Neural cell (in vitro differentiated cells): ENCODE measurements around the gene PARP11. TPM values are rescaled to one million over a fixed set of nuclear protein-coding genes. Genes with fewer than 3 reads are reported as not detected.

ENCODE experiments used
- H2AFZ ChIP-seq: fragments of 200-600, 300-800 bp; sonication (generic), shearing (Covaris generic); 2 replicates; pipeline ENCODE4 v1.6.0; 2014; ENCODE audit warnings: low read depth, mild to moderate bottlenecking, antibody characterized with exemption, low read length, moderate library complexity
- H3F3A ChIP-seq: fragments of 200-600 bp; shearing (Covaris generic); 2 replicates; pipeline ENCODE4 v1.6.1; 2016; ENCODE audit warnings: mild to moderate bottlenecking, moderate library complexity, mixed read lengths, antibody characterized with exemption, low read length; ENCODE audit not compliant: insufficient read depth, poor library complexity, severe bottlenecking
- H3K27ac ChIP-seq: fragments of 200-600, 300-800 bp; sonication (generic), shearing (Covaris generic); 2 replicates; pipeline ENCODE4 v1.5.1; 2014; ENCODE audit warnings: mild to moderate bottlenecking, low read length, moderate library complexity
- H3K27me3 ChIP-seq: fragments of 300-800, 200-600 bp; sonication (generic), shearing (Covaris generic); 2 replicates; pipeline ENCODE4 v1.6.0; 2014; ENCODE audit warnings: mild to moderate bottlenecking, low read depth, low read length, moderate library complexity; ENCODE audit not compliant: insufficient read depth
- H3K36me3 ChIP-seq: fragments of 300-800, 200-600 bp; sonication (generic), shearing (Covaris generic); 2 replicates; pipeline ENCODE4 v1.5.1; 2014; ENCODE audit warnings: mild to moderate bottlenecking, antibody characterized with exemption, low read length, moderate library complexity; ENCODE audit not compliant: insufficient read depth
- H3K4me2 ChIP-seq: fragments of 300-800, 200-600 bp; sonication (generic), shearing (Covaris generic); 2 replicates; pipeline ENCODE4 v1.6.0; 2014; ENCODE audit warnings: mild to moderate bottlenecking, low read length
- H3K4me3 ChIP-seq: fragments of 300-800, 200-600 bp; sonication (generic), shearing (Covaris generic); 2 replicates; pipeline ENCODE4 v1.5.1; 2014; ENCODE audit warnings: mild to moderate bottlenecking, low read length, moderate library complexity
- H3K79me2 ChIP-seq: fragments of 200-600 bp; shearing (Covaris generic); replicated peaks from 2 replicates; pipeline ENCODE4 v1.6.0; 2014; ENCODE audit warnings: mild to moderate bottlenecking, low read length, moderate library complexity; ENCODE audit not compliant: insufficient read depth
- H3K9ac ChIP-seq: fragments of 300-800, 200-600 bp; sonication (generic), shearing (Covaris generic); 2 replicates; pipeline ENCODE4 v1.6.1; 2016; ENCODE audit warnings: mild to moderate bottlenecking, low read length, mixed read lengths
- H3K9me2 ChIP-seq: fragments of 200-600 bp; shearing (Covaris generic); 2 replicates; pipeline ENCODE4 v1.6.1; 2016; ENCODE audit warnings: mild to moderate bottlenecking, low read length, mixed read lengths; ENCODE audit not compliant: insufficient read depth
- H3K9me3 ChIP-seq: fragments of 200-600, 300-800 bp; sonication (generic), shearing (Covaris generic); 2 replicates; pipeline ENCODE4 v1.6.1; 2016; ENCODE audit warnings: mild to moderate bottlenecking, mixed run types, low read length, moderate library complexity, mixed read lengths
- H4K20me1 ChIP-seq: fragments of 200-600 bp; shearing (Covaris generic); 2 replicates; pipeline ENCODE4 v1.6.1; 2016; ENCODE audit warnings: mild to moderate bottlenecking, mixed run types; ENCODE audit not compliant: insufficient read depth
- EP300 ChIP-seq: fragments of 450-650 bp; conservative IDR thresholded peaks from 2 replicates; pipeline ENCODE4 v1.6.1; 2014; ENCODE audit warnings: antibody characterized with exemption, mild to moderate bottlenecking, moderate library complexity; ENCODE audit not compliant: poor library complexity, severe bottlenecking
- EZH2 ChIP-seq: fragments of 200-600, 300-800 bp; shearing (Covaris generic), sonication (generic); IDR thresholded peaks from 2 replicates; pipeline ENCODE4 v1.6.1; 2014; ENCODE audit warnings: antibody characterized with exemption, low read length, borderline replicate concordance, mild to moderate bottlenecking; ENCODE audit not compliant: insufficient read depth, poor library complexity, severe bottlenecking
- MXI1 ChIP-seq: fragments of 450-650 bp; conservative IDR thresholded peaks from 2 replicates; pipeline ENCODE4 v1.6.1; 2014; ENCODE audit warnings: antibody characterized with exemption, mild to moderate bottlenecking; ENCODE audit not compliant: poor library complexity, severe bottlenecking
- POLR2AphosphoS5 ChIP-seq: IDR thresholded peaks from 2 replicates; pipeline ENCODE4 v1.6.1; 2012
- RAD21 ChIP-seq: fragments of 450-650 bp; conservative IDR thresholded peaks from 2 replicates; pipeline ENCODE4 v1.6.1; 2014; ENCODE audit warnings: antibody characterized with exemption, mild to moderate bottlenecking, moderate library complexity
- SMC3 ChIP-seq: fragments of 450-650 bp; conservative IDR thresholded peaks from 2 replicates; pipeline ENCODE4 v1.6.1; 2014; ENCODE audit warnings: antibody characterized with exemption, mild to moderate bottlenecking, moderate library complexity; ENCODE audit not compliant: poor library complexity
- TAF1 ChIP-seq: IDR thresholded peaks from 2 replicates; pipeline ENCODE4 v1.6.1; 2012; ENCODE audit warnings: low read depth
- polyA plus RNA-seq: library from polyadenylated mRNA; depleted of rRNA; stranded (reverse); fragments of >200 nt; gene quantifications from 2 replicates; pipeline ENCODE4 v1.2.3, GENCODE V29; 2014
- TF ChIP-seq, protein P1 (sequence below): fragments of 450-650 bp; IDR thresholded peaks from 2 replicates; pipeline ENCODE4 v1.5.1; 2014; ENCODE audit warnings: antibody characterized with exemption, mild to moderate bottlenecking, moderate library complexity; ENCODE audit not compliant: poor library complexity, severe bottlenecking
- TF ChIP-seq, protein P2 (sequence below): IDR thresholded peaks from 2 replicates; pipeline ENCODE4 v1.6.1; 2012; ENCODE audit warnings: borderline replicate concordance

Gene PARP11
- polyA plus RNA-seq, 1 donor from 2014 or later: 20.3 TPM

- H3K9me3 ChIP-seq: no peaks in the 10 kb centered on the region
- H3K27ac ChIP-seq: no peak overlapping the region
- H4K20me1 ChIP-seq: no peaks in the 10 kb centered on the region
- no peak overlapping the region for H3K4me3 ChIP-seq
- no peak overlapping the region for H2AFZ ChIP-seq
- no peaks in the 10 kb centered on the region for H3K27me3 ChIP-seq
- TF ChIP-seq TAF1: no peak
- TF ChIP-seq RAD21: no peak
- no peak for TF ChIP-seq MXI1
- TF ChIP-seq, protein P1, sequence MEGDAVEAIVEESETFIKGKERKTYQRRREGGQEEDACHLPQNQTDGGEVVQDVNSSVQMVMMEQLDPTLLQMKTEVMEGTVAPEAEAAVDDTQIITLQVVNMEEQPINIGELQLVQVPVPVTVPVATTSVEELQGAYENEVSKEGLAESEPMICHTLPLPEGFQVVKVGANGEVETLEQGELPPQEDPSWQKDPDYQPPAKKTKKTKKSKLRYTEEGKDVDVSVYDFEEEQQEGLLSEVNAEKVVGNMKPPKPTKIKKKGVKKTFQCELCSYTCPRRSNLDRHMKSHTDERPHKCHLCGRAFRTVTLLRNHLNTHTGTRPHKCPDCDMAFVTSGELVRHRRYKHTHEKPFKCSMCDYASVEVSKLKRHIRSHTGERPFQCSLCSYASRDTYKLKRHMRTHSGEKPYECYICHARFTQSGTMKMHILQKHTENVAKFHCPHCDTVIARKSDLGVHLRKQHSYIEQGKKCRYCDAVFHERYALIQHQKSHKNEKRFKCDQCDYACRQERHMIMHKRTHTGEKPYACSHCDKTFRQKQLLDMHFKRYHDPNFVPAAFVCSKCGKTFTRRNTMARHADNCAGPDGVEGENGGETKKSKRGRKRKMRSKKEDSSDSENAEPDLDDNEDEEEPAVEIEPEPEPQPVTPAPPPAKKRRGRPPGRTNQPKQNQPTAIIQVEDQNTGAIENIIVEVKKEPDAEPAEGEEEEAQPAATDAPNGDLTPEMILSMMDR: no peak
- no peak for TF ChIP-seq EP300
- no peak for TF ChIP-seq EZH2
- TF ChIP-seq POLR2AphosphoS5: no peak
- TF ChIP-seq SMC3: no peak
- TF ChIP-seq, protein P2, sequence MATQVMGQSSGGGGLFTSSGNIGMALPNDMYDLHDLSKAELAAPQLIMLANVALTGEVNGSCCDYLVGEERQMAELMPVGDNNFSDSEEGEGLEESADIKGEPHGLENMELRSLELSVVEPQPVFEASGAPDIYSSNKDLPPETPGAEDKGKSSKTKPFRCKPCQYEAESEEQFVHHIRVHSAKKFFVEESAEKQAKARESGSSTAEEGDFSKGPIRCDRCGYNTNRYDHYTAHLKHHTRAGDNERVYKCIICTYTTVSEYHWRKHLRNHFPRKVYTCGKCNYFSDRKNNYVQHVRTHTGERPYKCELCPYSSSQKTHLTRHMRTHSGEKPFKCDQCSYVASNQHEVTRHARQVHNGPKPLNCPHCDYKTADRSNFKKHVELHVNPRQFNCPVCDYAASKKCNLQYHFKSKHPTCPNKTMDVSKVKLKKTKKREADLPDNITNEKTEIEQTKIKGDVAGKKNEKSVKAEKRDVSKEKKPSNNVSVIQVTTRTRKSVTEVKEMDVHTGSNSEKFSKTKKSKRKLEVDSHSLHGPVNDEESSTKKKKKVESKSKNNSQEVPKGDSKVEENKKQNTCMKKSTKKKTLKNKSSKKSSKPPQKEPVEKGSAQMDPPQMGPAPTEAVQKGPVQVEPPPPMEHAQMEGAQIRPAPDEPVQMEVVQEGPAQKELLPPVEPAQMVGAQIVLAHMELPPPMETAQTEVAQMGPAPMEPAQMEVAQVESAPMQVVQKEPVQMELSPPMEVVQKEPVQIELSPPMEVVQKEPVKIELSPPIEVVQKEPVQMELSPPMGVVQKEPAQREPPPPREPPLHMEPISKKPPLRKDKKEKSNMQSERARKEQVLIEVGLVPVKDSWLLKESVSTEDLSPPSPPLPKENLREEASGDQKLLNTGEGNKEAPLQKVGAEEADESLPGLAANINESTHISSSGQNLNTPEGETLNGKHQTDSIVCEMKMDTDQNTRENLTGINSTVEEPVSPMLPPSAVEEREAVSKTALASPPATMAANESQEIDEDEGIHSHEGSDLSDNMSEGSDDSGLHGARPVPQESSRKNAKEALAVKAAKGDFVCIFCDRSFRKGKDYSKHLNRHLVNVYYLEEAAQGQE: no peak
- no peaks in the 10 kb centered on the region for H3F3A ChIP-seq
- no peak overlapping the region for H3K4me2 ChIP-seq
- H3K36me3 ChIP-seq: no peaks in the 10 kb centered on the region
- H3K9me2 ChIP-seq: no peaks in the 10 kb centered on the region
- no peak overlapping the region for H3K9ac ChIP-seq
- H3K79me2 ChIP-seq: no peaks in the 10 kb centered on the region
Observed at GRCh38 chr12:3770891-3771290, 102.3 kb downstream of the PARP11 start.

GRCh38 chr12:3768911-3769447 is 104.2 kb downstream of the PARP11 start:
- no peak overlapping the region for H3K4me3 ChIP-seq
- H3F3A ChIP-seq: no peaks in the 10 kb centered on the region
- H3K9me2 ChIP-seq: no peaks in the 10 kb centered on the region
- H4K20me1 ChIP-seq: no peaks in the 10 kb centered on the region
- no peaks in the 10 kb centered on the region for H3K36me3 ChIP-seq
- H3K27ac ChIP-seq: no peak overlapping the region
- no peak overlapping the region for H3K9ac ChIP-seq
- no peak for TF ChIP-seq POLR2AphosphoS5
- TF ChIP-seq EZH2: no peak
- TF ChIP-seq, protein P2: no peak
- TF ChIP-seq RAD21: no peak
- no peak for TF ChIP-seq MXI1
- TF ChIP-seq SMC3: no peak
- no peak for TF ChIP-seq EP300
- TF ChIP-seq, protein P1: no peak
- TF ChIP-seq TAF1: no peak
- H3K9me3 ChIP-seq: no peaks in the 10 kb centered on the region
- no peaks in the 10 kb centered on the region for H3K79me2 ChIP-seq
- H2AFZ ChIP-seq: no peak overlapping the region
- no peak overlapping the region for H3K4me2 ChIP-seq
- H3K27me3 ChIP-seq: no peaks in the 10 kb centered on the region
